Spinal cord (tissue), 10 donors: ENCODE data around the gene TEAD2. TPM values are rescaled to one million over a fixed set of nuclear protein-coding genes. Genes with fewer than 3 reads are reported as not detected.

Experiments
- DNase-seq, 6 donors: peaks; one replicate each; pipeline versions ENCODE4 v3.0.0 to v3.0.0-alpha.2; 2013 to 2015; ENCODE audit warnings: low spot score in 6 of 6, low read depth in 4 of 6
- H3K27ac ChIP-seq: one replicate; pipeline ENCODE4 v1.5.1; 2013; ENCODE audit warnings: low read depth, low read length, control low read depth
- H3K27me3 ChIP-seq: one replicate; pipeline ENCODE4 v1.6.1; 2013; ENCODE audit warnings: low read length; ENCODE audit not compliant: control insufficient read depth, insufficient read depth
- H3K36me3 ChIP-seq: one replicate; pipeline ENCODE4 v1.6.1; 2013; ENCODE audit warnings: low read length; ENCODE audit not compliant: control insufficient read depth, insufficient read depth
- H3K4me1 ChIP-seq: one replicate; pipeline ENCODE4 v1.6.1; 2013; ENCODE audit warnings: low read length; ENCODE audit not compliant: control insufficient read depth, insufficient read depth
- H3K4me3 ChIP-seq: one replicate; pipeline ENCODE4 v1.5.1; 2013; ENCODE audit warnings: low read depth, low read length, control low read depth
- H3K9me3 ChIP-seq: one replicate; pipeline ENCODE4 v1.6.1; 2013; ENCODE audit warnings: low read length; ENCODE audit not compliant: control insufficient read depth, insufficient read depth
- WGBS: methylation state at CpG from one replicate; pipeline ENCODE4 v1.1.5; 2013; ENCODE audit warnings: missing lambda C conversion rate; ENCODE audit not compliant: insufficient coverage; 5-methylcytosine and 5-hydroxymethylcytosine counted together
- polyA plus RNA-seq, 2 donors: library from polyadenylated mRNA; unstranded; fragments of 120-200 nt; gene quantifications; one replicate each; pipeline ENCODE4 v1.2.1, GENCODE V29; 2013; ENCODE audit not compliant: insufficient read length in 2 of 2
- total RNA-seq, 2 donors: library from RNA; depleted of rRNA in 1 of 2; stranded (reverse); fragments of 120-200 nt in 1 of 2; fragments of >200 nt in 1 of 2; gene quantifications; one replicate each; pipeline versions ENCODE4 v1.2.3 to v1.2.4, GENCODE V29; 2013 to 2014
- donor health status: healthy.

Gene TEAD2
- total and polyA plus RNA-seq, 4 donors = 10.6 to 35.6 (median 33.3) TPM

DNA sequence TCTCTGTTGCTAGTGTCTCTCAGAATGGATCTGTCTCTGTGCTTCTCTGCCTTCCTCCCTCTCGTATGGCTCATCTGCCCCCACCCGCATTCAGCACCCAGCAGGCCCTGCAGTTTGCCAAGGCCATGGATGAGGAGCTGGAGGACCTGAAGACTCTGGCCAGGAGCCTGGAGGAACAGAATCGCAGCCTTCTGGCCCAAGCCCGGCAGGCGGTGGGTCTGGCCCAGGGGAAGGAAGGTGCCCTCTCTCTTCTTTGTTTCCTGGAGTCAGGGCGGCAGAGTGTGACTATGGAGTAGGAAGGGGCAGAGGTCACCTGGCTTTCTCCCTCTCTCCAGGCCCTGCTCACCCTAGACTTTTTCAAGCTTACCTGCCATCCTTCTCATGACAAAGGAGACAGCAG lies 36.7 kb upstream of the TEAD2 start:
- H3K36me3 ChIP-seq = no peaks in the 10 kb centered on the region
- H3K9me3 ChIP-seq = no peaks in the 10 kb centered on the region
- no peak overlapping the region for H3K4me3 ChIP-seq
- H3K4me1 ChIP-seq = no peaks in the 10 kb centered on the region
- peaks cover 9% of the 10 kb centered on the region for H3K27me3 ChIP-seq
- no peak overlapping the region for H3K27ac ChIP-seq
- WGBS = 100% methylated on average over 1 of the region's 6 CpGs
- DNase-seq = no peak

DNA sequence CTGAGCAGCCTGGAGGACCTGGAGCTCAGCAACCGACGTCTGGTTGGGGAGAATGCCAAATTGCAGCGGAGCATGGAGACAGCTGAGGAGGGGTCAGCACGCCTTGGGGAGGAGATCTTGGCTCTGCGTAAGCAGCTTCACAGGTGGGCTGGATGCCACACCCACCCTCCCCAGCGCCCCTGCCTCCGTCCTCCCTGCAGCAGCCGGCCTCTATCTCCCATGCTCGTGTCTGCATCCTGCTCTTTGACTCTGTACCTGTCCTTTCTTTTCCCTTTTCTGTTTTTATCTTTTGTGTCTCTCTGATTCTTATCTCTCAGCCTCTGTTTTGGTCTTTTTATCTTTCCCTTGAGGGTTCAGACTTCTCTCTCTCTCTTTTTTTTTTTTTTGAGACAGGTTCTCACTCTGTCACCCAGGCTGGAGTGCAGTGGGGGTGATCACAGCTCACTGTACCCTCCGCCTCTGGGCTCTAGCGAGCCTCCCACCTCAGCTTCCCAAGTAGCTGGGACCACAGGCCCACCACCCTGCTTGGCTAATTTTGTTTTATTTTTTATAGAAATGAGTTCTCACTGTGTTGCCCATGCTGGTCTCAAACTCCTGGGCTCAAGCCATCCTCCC lies 35.9 kb upstream of the TEAD2 start:
- H3K4me1 ChIP-seq = no peaks in the 10 kb centered on the region
- H3K27ac ChIP-seq = no peak overlapping the region
- no peak overlapping the region for H3K4me3 ChIP-seq
- H3K36me3 ChIP-seq = no peaks in the 10 kb centered on the region
- no peaks in the 10 kb centered on the region for H3K9me3 ChIP-seq
- WGBS = 31% methylated on average over 8 of the region's 11 CpGs
- peaks cover 11% of the 10 kb centered on the region for H3K27me3 ChIP-seq
- DNase-seq = no peak

DNA sequence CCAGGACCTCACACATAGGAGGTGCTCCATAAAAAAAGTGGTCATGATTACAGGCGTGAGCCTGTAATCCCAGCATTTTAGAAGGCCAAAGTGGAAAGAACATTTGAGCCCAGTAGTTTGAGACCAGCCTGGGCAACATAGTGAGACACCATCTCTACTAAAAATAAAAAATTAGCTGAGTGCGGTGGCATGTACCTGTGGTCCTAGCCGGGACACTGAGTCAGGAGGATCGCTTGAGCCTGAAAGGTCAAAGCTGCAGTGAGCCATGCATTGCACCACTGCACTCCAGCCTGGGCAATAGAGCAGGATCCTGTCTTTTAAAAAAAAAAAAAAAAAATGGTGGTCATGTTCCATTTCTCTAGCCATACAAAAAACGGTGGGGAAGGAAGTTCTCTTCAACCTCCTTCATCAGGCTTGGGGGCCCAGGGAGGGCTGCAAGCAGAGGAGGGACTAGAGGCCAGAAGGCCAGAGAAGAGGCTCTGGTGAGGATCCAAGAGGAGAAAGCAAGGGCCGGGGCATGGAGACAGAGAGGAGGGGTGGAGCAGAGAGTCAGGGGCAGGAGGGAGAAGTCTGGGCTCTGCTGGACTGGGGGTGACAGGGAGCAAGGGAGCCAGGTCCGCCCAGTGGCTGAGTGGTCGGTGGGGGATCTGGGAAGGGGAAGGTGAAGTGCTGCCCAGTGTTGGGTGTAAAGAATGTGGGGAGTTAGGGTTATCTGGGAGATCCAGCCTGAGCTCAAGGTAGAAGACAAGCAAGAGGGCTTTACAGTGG lies 34.7 kb upstream of the TEAD2 start:
- 84% methylated on average over 7 of the region's 8 CpGs for WGBS
- H3K27ac ChIP-seq = no peak overlapping the region
- H3K4me1 ChIP-seq = no peaks in the 10 kb centered on the region
- no peak for DNase-seq
- no peaks in the 10 kb centered on the region for H3K9me3 ChIP-seq
- peaks cover 11% of the 10 kb centered on the region for H3K27me3 ChIP-seq
- H3K36me3 ChIP-seq = no peaks in the 10 kb centered on the region
- H3K4me3 ChIP-seq = no peak overlapping the region

DNA sequence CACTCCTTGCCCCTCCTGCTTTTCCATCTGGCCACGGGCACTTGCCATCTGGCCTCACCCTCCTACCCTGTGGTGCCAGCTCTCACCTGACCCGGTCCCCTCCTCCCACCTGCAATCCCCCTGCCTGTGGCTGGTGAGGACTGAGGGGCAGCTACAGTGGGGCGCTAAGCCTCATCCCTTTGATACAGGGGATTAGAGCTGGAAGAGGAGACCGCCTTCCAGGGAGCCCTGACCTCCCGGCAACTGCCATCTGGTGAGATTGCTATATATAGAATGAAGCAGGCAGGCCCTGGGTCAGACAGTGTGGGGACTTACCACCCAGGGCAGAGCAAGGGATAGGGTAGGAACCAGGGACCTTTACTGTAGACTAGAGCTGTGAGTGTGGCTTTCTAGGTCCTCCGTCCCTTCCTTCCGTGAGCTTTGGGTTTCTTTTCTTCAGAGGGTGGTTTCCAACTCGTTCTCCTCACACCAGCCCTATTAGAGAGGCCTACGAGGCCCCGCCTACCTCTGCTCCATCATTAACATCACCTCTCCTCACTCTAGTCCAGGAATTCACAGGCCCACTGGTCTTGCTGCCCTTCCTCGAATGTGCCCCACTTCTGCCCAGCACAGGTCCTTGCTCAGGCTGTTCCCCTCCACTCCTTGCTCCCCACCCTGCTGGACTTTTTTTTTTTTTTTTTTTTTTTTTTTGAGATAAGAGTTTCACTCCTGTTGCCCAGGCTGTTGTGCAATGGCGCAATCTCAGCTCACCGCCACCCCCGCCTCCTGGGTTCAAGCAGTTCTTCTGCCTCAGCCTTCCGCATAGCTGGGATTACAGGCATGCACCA lies 33.6 kb upstream of the TEAD2 start:
- no peak for DNase-seq
- Histone ChIP-seq H3K9me3 (no peaks in the 10 kb centered on the region), H3K27me3 (peaks cover 11% of the 10 kb centered on the region), H3K4me1 (no peaks in the 10 kb centered on the region), H3K27ac (no peak overlapping the region), H3K4me3 (no peak overlapping the region), H3K36me3 (no peaks in the 10 kb centered on the region)
- 69% methylated on average over 11 of the region's 15 CpGs for WGBS

DNA sequence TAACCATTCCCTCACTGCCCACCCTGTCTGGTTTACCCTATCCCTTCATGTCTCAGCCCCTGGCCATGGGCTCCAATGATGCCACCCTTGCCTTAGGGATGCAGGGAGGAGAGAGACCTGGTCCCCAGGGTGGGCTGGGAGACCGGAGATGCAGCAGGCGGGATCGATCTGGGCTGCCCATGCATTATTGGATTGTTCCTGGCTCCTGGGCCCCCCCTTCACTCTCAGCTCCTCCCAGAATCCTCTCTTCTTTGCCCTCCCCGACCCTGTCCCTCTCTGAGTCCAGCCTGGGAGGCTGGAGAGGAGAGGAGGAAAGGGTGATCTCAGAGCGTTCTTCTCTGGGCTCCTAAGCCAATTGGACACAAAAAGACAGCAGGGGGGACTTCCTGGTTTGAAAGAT lies 31.7 kb upstream of the TEAD2 start:
- DNase-seq = no peak

DNA sequence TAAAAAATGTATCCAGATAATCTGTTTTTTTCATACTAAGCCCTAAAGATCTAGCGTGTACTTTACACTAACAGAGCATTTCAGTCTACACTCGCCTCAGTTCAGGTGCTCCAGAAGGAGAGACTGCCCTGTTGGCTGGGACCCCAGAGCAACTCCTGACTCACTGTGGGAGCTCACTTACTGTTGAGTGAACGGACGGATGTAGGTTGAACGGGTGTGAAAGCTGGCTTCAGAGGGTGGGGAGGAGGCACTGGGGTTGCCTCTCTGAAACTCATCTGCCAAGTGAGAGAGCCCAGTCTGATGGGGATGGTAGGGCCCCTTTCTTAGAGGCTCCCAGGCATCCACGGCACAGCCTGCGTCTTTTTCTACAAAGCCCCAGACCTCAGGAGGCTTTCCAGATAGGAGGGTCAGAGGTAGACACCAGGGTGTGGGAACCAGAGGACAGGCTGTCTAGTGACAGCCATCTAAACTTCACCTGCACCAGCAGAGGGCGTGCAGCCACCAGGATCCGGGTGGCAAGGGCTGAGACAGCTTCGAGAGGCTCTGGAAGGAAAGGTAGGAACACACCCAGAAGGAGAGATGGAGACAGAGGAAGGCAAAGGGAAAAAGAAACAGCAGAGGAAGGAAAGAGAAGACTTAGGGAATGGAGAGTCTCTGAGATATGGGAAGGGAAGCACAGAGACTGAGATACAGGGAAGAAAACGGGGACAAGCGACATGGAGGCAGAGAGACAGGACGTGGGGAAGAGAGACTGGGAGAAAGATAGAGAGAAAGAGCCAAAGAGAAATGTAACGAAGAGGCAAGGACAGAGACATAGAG lies 29.6 kb upstream of the TEAD2 start:
- no peaks in the 10 kb centered on the region for H3K9me3 ChIP-seq
- H3K4me1 ChIP-seq = peaks cover 4% of the 10 kb centered on the region
- DNase-seq = peak; percentile 21 to 94 (median 63)
- 33% methylated on average over 14 of the region's 14 CpGs for WGBS
- H3K36me3 ChIP-seq = no peaks in the 10 kb centered on the region
- H3K27ac ChIP-seq = no peak overlapping the region
- no peak overlapping the region for H3K4me3 ChIP-seq
- H3K27me3 ChIP-seq = peaks cover 13% of the 10 kb centered on the region

More for the DNA sequence above, 31.7 kb upstream of the TEAD2 start:
- H3K4me1 ChIP-seq = no peaks in the 10 kb centered on the region
- H3K27ac ChIP-seq = no peak overlapping the region
- WGBS = 13% methylated on average over 1 of the region's 5 CpGs
- H3K4me3 ChIP-seq = no peak overlapping the region
- H3K27me3 ChIP-seq = peaks cover 11% of the 10 kb centered on the region
- H3K9me3 ChIP-seq = no peaks in the 10 kb centered on the region
- no peaks in the 10 kb centered on the region for H3K36me3 ChIP-seq

DNA sequence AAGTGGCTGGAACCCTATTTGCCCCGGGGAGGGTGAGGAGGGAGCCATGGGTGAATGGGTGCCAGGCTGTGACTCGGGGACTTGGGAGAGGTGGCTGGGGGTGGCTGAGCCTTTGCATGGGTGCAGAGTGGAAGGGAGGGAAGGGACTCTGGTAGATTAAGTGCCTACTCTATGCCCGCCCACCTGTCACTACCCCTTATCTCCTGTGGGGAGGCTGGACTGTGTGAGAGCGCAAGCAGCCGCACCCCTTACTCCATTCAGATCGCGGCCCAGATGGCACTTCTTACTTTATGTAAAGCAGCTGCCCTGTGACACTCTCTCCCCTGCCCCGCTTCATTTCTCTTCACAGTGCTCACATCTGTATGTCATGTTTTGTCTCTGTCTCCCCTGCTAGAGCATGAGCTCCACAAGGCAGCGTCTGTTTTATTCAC lies 28.7 kb upstream of the TEAD2 start:
- 67% methylated on average over 7 of the region's 9 CpGs for WGBS
- no peak overlapping the region for H3K4me3 ChIP-seq
- no peaks in the 10 kb centered on the region for H3K36me3 ChIP-seq
- H3K27me3 ChIP-seq = peaks cover 13% of the 10 kb centered on the region
- DNase-seq = peak in 1 of 6 donors; percentile 1
- H3K4me1 ChIP-seq = peaks cover 4% of the 10 kb centered on the region
- no peak overlapping the region for H3K27ac ChIP-seq
- no peaks in the 10 kb centered on the region for H3K9me3 ChIP-seq

DNA sequence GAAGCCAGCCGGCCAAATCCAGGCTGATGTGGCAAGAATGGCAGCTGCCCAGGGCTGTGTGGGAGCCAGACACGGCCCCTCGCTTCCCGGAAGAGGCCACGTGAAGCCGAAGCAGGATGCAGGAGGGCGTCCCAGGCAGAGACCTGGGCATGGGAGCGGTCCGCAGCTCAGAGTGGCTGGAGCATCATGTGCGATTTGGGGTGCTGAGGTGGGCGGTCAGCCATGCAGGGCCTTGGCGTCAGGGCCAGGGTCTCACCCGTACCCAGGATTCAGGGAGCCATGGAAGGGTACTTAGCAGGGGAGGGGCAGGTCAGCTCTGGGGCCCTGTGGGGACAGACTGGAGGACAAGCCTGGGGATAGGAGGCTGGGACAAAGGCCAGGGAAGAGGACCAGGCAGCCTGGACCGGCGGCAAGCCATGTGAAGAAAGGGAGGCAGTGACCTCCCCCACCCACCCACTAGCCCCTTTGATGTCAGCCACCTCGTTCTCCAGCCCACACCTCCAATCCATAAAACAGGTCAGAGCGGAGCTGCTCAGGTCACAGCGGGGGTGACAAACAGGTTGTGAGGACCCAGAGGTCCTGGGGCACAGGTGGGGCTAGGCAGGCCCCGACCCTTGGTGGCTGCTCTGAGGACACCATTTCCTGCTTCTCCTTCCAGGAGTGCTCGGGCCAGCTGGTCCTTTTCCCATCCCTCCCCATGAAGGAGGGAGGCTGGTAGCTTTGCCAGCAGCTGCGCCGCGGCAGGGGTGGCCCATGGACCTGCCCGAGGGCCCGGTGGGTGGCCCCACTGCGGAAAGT lies 28.1 kb upstream of the TEAD2 start:
- H3K4me3 ChIP-seq = no peak overlapping the region
- H3K36me3 ChIP-seq = no peaks in the 10 kb centered on the region
- DNase-seq = no peak
- H3K4me1 ChIP-seq = peaks cover 4% of the 10 kb centered on the region
- no peak overlapping the region for H3K27ac ChIP-seq
- no peaks in the 10 kb centered on the region for H3K9me3 ChIP-seq
- H3K27me3 ChIP-seq = peaks cover 13% of the 10 kb centered on the region
- 73% methylated on average over 20 of the region's 26 CpGs for WGBS
